ENCODE results near the gene RGS8. TPM values are rescaled to one million over a fixed set of nuclear protein-coding genes. Genes with fewer than 3 reads are reported as not detected.

The RGS8 gene
- polyA plus RNA-seq, 1 of the 3 experiments (the other 2 are of a cell fraction), result not detected

GRCh38 chr1:182676274-182676673 lies 8.1 kb downstream of the RGS8 start (continued):
- TF ChIP-seq MXI1 (IDR thresholded peaks at IDR 0.05; ENCODE audit: low read depth, low read length) (no peak), TCF12 (IDR thresholded peaks at IDR 0.05) (no peak)

GRCh38 chr1:182674346-182675246 lies 9.8 kb downstream of the RGS8 start:
- H3K4me2 ChIP-seq, result no peak overlapping the region

More at GRCh38 chr1:182674346-182675246, 9.8 kb downstream of the RGS8 start:
- no peak overlapping the region for H3K27ac ChIP-seq (ENCODE audit: low read depth in 2 of 2, low read length in 1 of 2)
- DNase-seq, result no peak
- H4K20me1 ChIP-seq (ENCODE audit: insufficient read depth), result no peaks in the 10 kb centered on the region
- TF ChIP-seq NFIC (IDR thresholded peaks at IDR 0.05; ENCODE audit: borderline replicate concordance), result no peak
- TF ChIP-seq REST (IDR thresholded peaks at IDR 0.05; ENCODE audit: low read depth, low read length), result peak; percentile 65; the same call in 1 of the 2 replicates
- no peak for TF ChIP-seq RCOR1 (IDR thresholded peaks at IDR 0.05; ENCODE audit: low read length)
- TF ChIP-seq USF1 (IDR thresholded peaks at IDR 0.05; ENCODE audit: borderline replicate concordance, low read depth), result no peak
- TF ChIP-seq PBX3 (IDR thresholded peaks at IDR 0.05), result no peak
- no peak for TF ChIP-seq IRF3 (IDR thresholded peaks at IDR 0.05; ENCODE audit: low read depth, low read length)
- no peak overlapping the region for H2AFZ ChIP-seq (ENCODE audit: low read depth)
- no peaks in the 10 kb centered on the region for H3F3A ChIP-seq (replicated peaks; ENCODE audit: insufficient read depth)
- ChIA-PET CTCF (interaction anchor here (0.6 to 6.4 kb wide), 6 partner anchors 12 to 112 kb away, joined by 3 to 38 read pairs (median 4); no protein-coding TSS in a partner anchor), POLR2A (no interaction called here)
- WGBS (ENCODE audit: low lambda C conversion rate), result 56% methylated on average over 8 of the region's 8 CpGs
- no peaks in the 10 kb centered on the region for H3K79me2 ChIP-seq (ENCODE audit: insufficient read depth)
- no peaks in the 10 kb centered on the region for H3K9me2 ChIP-seq
- peaks cover 12% of the 10 kb centered on the region; the same call in 1 of the 2 replicates for H3K27me3 ChIP-seq (ENCODE audit: insufficient read depth)
- no peaks in the 10 kb centered on the region for H3K9me3 ChIP-seq
- no peak overlapping the region for H3K9ac ChIP-seq
- H3K4me3 ChIP-seq (ENCODE audit: low read depth in 2 of 2, low read length in 1 of 2), result no peak overlapping the region
- H3K4me1 ChIP-seq (ENCODE audit: control insufficient read depth in 1 of 2, insufficient read depth in 2 of 2, low read depth in 1 of 2, low read length in 1 of 2), result peaks cover 0 to 20% of the 10 kb centered on the region in 2 experiments; a peak in 3 of 4 replicates
- H3K36me3 ChIP-seq (replicated peaks in 1 of 2; ENCODE audit: control insufficient read depth in 1 of 2, insufficient read depth in 2 of 2, low read length in 1 of 2), result no peaks in the 10 kb centered on the region

All from SK-N-SH (cell line).